Fibroblast of lung (primary cell): ENCODE data around the gene NXPH1. TPM values are rescaled to one million over a fixed set of nuclear protein-coding genes. Genes with fewer than 3 reads are reported as not detected.

Experiments used
- DNase-seq, 2 donors: peaks; one replicate each; pipeline versions ENCODE4 v3.0.0 to v3.0.0-alpha.2; 2010; ENCODE audit warnings: low read depth in 2 of 2
- H2AFZ ChIP-seq: 2 replicates; pipeline ENCODE4 v1.5.1; 2012; ENCODE audit warnings: low read length, control low read depth, inconsistent platforms
- H3K27ac ChIP-seq: 2 replicates; pipeline ENCODE4 v1.5.1; 2011; ENCODE audit warnings: low read length, control low read depth; ENCODE audit not compliant: insufficient read depth
- H3K27me3 ChIP-seq: 2 replicates; pipeline ENCODE4 v1.5.1; 2011; ENCODE audit warnings: mild to moderate bottlenecking, low read length; ENCODE audit not compliant: control insufficient read depth, insufficient read depth
- H3K36me3 ChIP-seq: 2 replicates; pipeline ENCODE4 v1.5.1; 2011; ENCODE audit warnings: low read length; ENCODE audit not compliant: control insufficient read depth, insufficient read depth
- H3K4me1 ChIP-seq: 2 replicates; pipeline ENCODE4 v1.5.1; 2011; ENCODE audit warnings: low read length; ENCODE audit not compliant: control insufficient read depth, insufficient read depth; ENCODE audit errors: extremely low read depth
- H3K4me2 ChIP-seq: 2 replicates; pipeline ENCODE4 v1.5.1; 2011; ENCODE audit warnings: low read length, control low read depth; ENCODE audit not compliant: insufficient read depth; ENCODE audit errors: extremely low read depth
- H3K4me3 ChIP-seq, 4 experiments: fragments of 200-600 bp in 1 of 4; sonication (generic) in 1 of 4; replicated peaks in 1 of 4; 2 replicates each; pipeline ENCODE4 v1.5.1; 2011 to 2016; ENCODE audit warnings: low read length in 4 of 4, low read depth in 3 of 4, mild to moderate bottlenecking in 3 of 4, control low read depth in 2 of 4, inconsistent platforms in 1 of 4, mixed read lengths in 1 of 4; ENCODE audit not compliant: insufficient read depth in 1 of 4; ENCODE audit errors: control extremely low read depth in 1 of 4
- H3K79me2 ChIP-seq: 2 replicates; pipeline ENCODE4 v1.5.1; 2012; ENCODE audit warnings: mild to moderate bottlenecking, low read length, inconsistent platforms; ENCODE audit not compliant: control insufficient read depth, insufficient read depth
- H3K9ac ChIP-seq: 2 replicates; pipeline ENCODE4 v1.5.1; 2011; ENCODE audit warnings: mild to moderate bottlenecking, low read length, control low read depth; ENCODE audit not compliant: insufficient read depth
- H3K9me3 ChIP-seq: 2 replicates; pipeline ENCODE4 v1.5.1; 2012; ENCODE audit warnings: low read depth, low read length; ENCODE audit not compliant: control insufficient read depth, insufficient read depth
- H4K20me1 ChIP-seq: 2 replicates; pipeline ENCODE4 v1.5.1; 2011; ENCODE audit warnings: low read length; ENCODE audit not compliant: control insufficient read depth, insufficient read depth; ENCODE audit errors: extremely low read depth
- EZH2 ChIP-seq: IDR thresholded peaks from 2 replicates; pipeline ENCODE4 v1.5.1; 2012; ENCODE audit warnings: low read length, control low read depth, mild to moderate bottlenecking; ENCODE audit errors: missing control alignments
- polyA plus RNA-seq, 2 donors: library from polyadenylated mRNA; depleted of rRNA in 1 of 2; stranded (reverse) in 1 of 2; unstranded in 1 of 2; fragments of >200 nt; gene quantifications; 2 replicates each; pipeline ENCODE4 v1.2.1, GENCODE V29; 2011 to 2012; ENCODE audit warnings: missing spikeins in 1 of 2
- total RNA-seq: library from RNA; depleted of rRNA; stranded (reverse); fragments of >200 nt; gene quantifications from 2 replicates; pipeline ENCODE4 v1.2.1, GENCODE V29; 2014
- TF ChIP-seq, protein P1 (sequence below), 2 donors: IDR thresholded peaks in 1 of 2; conservative IDR thresholded peaks in 1 of 2; 1 replicate in 1 of 2; 2 replicates in 1 of 2; pipeline ENCODE4 v1.5.1; 2011 to 2012; ENCODE audit warnings: low read length in 2 of 2, control low read depth in 1 of 2, inconsistent platforms in 1 of 2, low read depth in 1 of 2, mild to moderate bottlenecking in 1 of 2

NXPH1 gene
- total and polyA plus RNA-seq, 2 donors (not counting 1 experiment from before 2014, with no cell fraction given): not detected

DNA sequence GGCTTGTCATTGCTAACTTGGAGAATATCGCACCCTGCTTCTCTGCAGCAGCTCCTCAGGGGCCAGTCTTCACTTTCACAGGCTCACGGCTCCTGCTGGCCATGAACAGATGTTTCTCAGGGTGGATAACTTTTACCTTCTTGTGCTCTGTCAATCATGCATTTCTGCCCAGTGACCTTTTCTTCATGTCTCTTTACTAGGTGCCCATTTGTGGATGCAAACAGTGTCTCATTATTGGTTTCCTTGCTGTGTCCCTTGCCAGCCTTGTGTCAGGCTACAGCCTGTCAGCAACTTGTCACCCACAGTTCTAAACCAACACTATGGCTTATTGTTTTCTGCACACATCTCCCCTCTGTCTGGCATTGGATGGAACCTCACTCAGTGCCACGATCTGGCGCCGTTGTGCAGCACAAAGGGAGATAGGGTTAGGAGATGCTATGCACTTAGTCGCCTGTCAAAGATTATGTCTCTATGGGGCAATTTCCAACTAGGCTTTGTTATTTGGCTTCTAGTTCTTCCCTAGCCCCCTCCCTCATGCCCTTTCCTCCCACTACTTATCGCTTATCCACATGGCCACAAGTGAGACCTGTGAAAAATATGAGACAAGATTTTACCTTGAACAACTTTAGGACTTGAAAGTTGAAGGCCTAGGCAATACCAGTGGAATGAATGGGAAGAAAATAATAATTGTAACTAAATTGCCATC is 45.7 kb upstream of the NXPH1 start:
- Histone ChIP-seq H4K20me1 (no peaks in the 10 kb centered on the region), H3K9ac (no peak overlapping the region), H3K79me2 (no peaks in the 10 kb centered on the region), H3K9me3 (no peaks in the 10 kb centered on the region), H3K36me3 (no peaks in the 10 kb centered on the region), H3K27ac (no peak overlapping the region), H3K4me3 (no peak overlapping the region), H3K4me1 (no peaks in the 10 kb centered on the region), H3K27me3 (no peaks in the 10 kb centered on the region), H3K4me2 (no peak overlapping the region), H2AFZ (no peak overlapping the region)
- TF ChIP-seq, protein P1, sequence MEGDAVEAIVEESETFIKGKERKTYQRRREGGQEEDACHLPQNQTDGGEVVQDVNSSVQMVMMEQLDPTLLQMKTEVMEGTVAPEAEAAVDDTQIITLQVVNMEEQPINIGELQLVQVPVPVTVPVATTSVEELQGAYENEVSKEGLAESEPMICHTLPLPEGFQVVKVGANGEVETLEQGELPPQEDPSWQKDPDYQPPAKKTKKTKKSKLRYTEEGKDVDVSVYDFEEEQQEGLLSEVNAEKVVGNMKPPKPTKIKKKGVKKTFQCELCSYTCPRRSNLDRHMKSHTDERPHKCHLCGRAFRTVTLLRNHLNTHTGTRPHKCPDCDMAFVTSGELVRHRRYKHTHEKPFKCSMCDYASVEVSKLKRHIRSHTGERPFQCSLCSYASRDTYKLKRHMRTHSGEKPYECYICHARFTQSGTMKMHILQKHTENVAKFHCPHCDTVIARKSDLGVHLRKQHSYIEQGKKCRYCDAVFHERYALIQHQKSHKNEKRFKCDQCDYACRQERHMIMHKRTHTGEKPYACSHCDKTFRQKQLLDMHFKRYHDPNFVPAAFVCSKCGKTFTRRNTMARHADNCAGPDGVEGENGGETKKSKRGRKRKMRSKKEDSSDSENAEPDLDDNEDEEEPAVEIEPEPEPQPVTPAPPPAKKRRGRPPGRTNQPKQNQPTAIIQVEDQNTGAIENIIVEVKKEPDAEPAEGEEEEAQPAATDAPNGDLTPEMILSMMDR (conservative IDR thresholded peaks at IDR 0.05 in 1 of 2, IDR thresholded peaks at IDR 0.05 in 1 of 2; ENCODE audit: low read depth in 1 of 2, low read length in 2 of 2): no peak
- no peak for TF ChIP-seq EZH2
- DNase-seq: no peak

DNA sequence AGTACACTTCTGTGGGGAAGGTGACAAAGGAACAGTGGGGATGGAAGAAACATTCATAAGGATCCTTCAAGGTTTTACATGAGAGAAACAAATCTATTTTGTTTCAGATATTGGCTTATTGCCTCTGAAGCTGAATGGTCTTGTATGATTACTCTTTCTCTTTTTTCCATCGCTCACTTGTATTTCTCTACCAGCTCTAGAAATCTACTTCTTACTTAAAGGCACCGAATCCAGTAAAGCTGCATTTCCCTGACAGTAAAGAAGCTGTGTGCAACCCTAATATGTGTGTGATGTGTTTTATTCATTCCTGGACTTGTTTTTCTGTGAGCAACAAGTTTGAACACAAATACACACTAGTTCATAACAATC is 45.2 kb upstream of the NXPH1 start:
- TF ChIP-seq, protein P1 (conservative IDR thresholded peaks at IDR 0.05 in 1 of 2, IDR thresholded peaks at IDR 0.05 in 1 of 2; ENCODE audit: low read depth in 1 of 2, low read length in 2 of 2): no peak
- TF ChIP-seq EZH2: no peak
- Histone ChIP-seq H3K9ac (no peak overlapping the region), H3K9me3 (no peaks in the 10 kb centered on the region), H3K79me2 (no peaks in the 10 kb centered on the region), H3K4me1 (no peaks in the 10 kb centered on the region), H3K4me2 (no peak overlapping the region), H3K4me3 (no peak overlapping the region), H3K36me3 (no peaks in the 10 kb centered on the region), H3K27ac (no peak overlapping the region), H3K27me3 (no peaks in the 10 kb centered on the region), H2AFZ (no peak overlapping the region), H4K20me1 (no peaks in the 10 kb centered on the region)
- no peak for DNase-seq

DNA sequence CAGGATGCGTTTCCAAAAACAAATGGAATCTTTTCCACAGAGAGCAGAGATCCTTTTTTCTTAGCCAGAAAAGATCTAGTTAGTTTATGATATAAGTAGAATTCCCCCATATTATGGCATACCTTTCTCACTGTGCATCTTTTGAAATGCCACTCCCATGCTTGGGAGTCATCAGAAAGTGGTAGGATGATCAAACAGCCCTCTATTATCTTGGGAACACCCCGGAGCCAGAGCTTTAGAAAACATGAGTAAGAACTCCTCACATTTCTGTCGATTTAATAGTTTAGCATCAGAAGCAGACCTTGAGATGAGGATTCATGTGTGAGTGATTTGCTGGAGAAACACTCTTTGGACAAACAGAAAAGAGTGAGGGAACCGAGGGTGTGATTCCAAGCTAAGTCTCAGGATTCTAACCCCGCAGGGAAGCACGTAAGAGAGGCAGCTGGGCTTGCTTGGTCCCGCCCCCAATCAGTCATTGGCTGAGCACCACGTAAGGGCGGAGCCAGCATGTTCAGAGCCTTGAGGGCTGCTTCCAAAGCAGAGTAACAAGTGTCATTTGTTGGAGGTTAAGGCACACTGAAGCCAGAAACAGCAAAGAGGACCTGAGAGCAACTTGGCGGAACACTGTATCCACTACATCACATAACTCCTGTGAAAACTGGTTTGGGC is 43.7 kb upstream of the NXPH1 start:
- H3K27ac ChIP-seq: no peak overlapping the region
- TF ChIP-seq, protein P1 (conservative IDR thresholded peaks at IDR 0.05 in 1 of 2, IDR thresholded peaks at IDR 0.05 in 1 of 2; ENCODE audit: low read depth in 1 of 2, low read length in 2 of 2): no peak
- TF ChIP-seq EZH2: no peak

More for the DNA sequence above, 43.7 kb upstream of the NXPH1 start:
- H3K27me3 ChIP-seq: no peaks in the 10 kb centered on the region
- H3K4me3 ChIP-seq: no peak overlapping the region
- H2AFZ ChIP-seq: no peak overlapping the region
- H3K9ac ChIP-seq: no peak overlapping the region
- no peaks in the 10 kb centered on the region for H4K20me1 ChIP-seq
- DNase-seq: no peak
- no peaks in the 10 kb centered on the region for H3K79me2 ChIP-seq
- no peaks in the 10 kb centered on the region for H3K9me3 ChIP-seq
- H3K4me1 ChIP-seq: no peaks in the 10 kb centered on the region
- no peak overlapping the region for H3K4me2 ChIP-seq
- no peaks in the 10 kb centered on the region for H3K36me3 ChIP-seq
